Stimulated activated CD4-positive, alpha-beta T cell treated with anti-CD3 and anti-CD28 coated beads, Interleukin-2, amount 100 ng/mL, for 4 hours (primary cell): Measurements from ENCODE around the gene VMAC.
A peak's percentile ranks its signal among the peaks of the same experiment; 100 is the strongest.
"Not testable (repeated sequence)": the region's sequence is repeated elsewhere in the genome, so short reads cannot be mapped to it uniquely, and the experiment has no call there.

Experiments used
- DNase-seq: peaks from one replicate; pipeline ENCODE4 v3.0.0-alpha.2; 2020; ENCODE audit warnings: low read depth

VMAC gene

GRCh38 chr19:5904352-5905113 lies at the start of gene VMAC:
TSS of gene VMAC (plus strand) at chr19:5904872. CDS start at chr19:5904891, 19 bp downstream.
- DNase-seq = peak; percentile 100

GRCh38 chr19:5855151-5855550 lies 49.5 kb upstream of the VMAC start:
- DNase-seq = not testable (repeated sequence)

- DNase-seq = no peak
Measured at GRCh38 chr19:5857203-5858081, 47.2 kb upstream of the VMAC start.

GRCh38 chr19:5863030-5863665 lies 41.5 kb upstream of the VMAC start:
- DNase-seq = no peak

GRCh38 chr19:5864013-5864720 lies 40.5 kb upstream of the VMAC start:
- no peak for DNase-seq

- DNase-seq = no peak
Measured at GRCh38 chr19:5864725-5865486, 39.8 kb upstream of the VMAC start.

- no peak for DNase-seq
Measured at GRCh38 chr19:5865772-5866171, 38.9 kb upstream of the VMAC start.

GRCh38 chr19:5867201-5868136 lies 37.2 kb upstream of the VMAC start:
- no peak for DNase-seq

- DNase-seq = no peak
Measured at GRCh38 chr19:5870986-5871394, 33.7 kb upstream of the VMAC start.

GRCh38 chr19:5873617-5874199 lies 31.0 kb upstream of the VMAC start:
- no peak for DNase-seq

GRCh38 chr19:5874496-5874895 lies 30.2 kb upstream of the VMAC start:
- not testable (repeated sequence) for DNase-seq

- DNase-seq = no peak
Measured at GRCh38 chr19:5877427-5877826, 27.2 kb upstream of the VMAC start.

GRCh38 chr19:5877882-5878281 lies 26.8 kb upstream of the VMAC start:
- no peak for DNase-seq

GRCh38 chr19:5880196-5880595 lies 24.5 kb upstream of the VMAC start:
- DNase-seq = no peak

- DNase-seq = no peak
Measured at GRCh38 chr19:5880604-5881078, 24.0 kb upstream of the VMAC start.

- no peak for DNase-seq
Measured at GRCh38 chr19:5881543-5882299, 23.0 kb upstream of the VMAC start.

GRCh38 chr19:5882421-5882968 lies 22.2 kb upstream of the VMAC start:
- no peak for DNase-seq

- DNase-seq = not testable (repeated sequence)
Measured at GRCh38 chr19:5883157-5883873, 21.4 kb upstream of the VMAC start.
